SU-DHL-6 (cell line): ENCODE measurements around the gene P2RY8.

Source experiments
- EZH2phosphoT487 ChIP-seq: fragments of 200-600 bp; sonication (generic), shearing (Covaris generic); conservative IDR thresholded peaks from 2 replicates; pipeline ENCODE4 v1.6.1; 2018; ENCODE audit warnings: mild to moderate bottlenecking, antibody characterized with exemption, low read length, moderate library complexity, mixed read lengths
- TF ChIP-seq, protein P1 (sequence below): fragments of 200-600 bp; sonication (generic); IDR thresholded peaks from one replicate; pipeline ENCODE4 v1.5.1; 2017; ENCODE audit warnings: antibody characterized with exemption, mild to moderate bottlenecking, low read length, moderate library complexity; ENCODE audit not compliant: insufficient read depth, poor library complexity, severe bottlenecking

DNA sequence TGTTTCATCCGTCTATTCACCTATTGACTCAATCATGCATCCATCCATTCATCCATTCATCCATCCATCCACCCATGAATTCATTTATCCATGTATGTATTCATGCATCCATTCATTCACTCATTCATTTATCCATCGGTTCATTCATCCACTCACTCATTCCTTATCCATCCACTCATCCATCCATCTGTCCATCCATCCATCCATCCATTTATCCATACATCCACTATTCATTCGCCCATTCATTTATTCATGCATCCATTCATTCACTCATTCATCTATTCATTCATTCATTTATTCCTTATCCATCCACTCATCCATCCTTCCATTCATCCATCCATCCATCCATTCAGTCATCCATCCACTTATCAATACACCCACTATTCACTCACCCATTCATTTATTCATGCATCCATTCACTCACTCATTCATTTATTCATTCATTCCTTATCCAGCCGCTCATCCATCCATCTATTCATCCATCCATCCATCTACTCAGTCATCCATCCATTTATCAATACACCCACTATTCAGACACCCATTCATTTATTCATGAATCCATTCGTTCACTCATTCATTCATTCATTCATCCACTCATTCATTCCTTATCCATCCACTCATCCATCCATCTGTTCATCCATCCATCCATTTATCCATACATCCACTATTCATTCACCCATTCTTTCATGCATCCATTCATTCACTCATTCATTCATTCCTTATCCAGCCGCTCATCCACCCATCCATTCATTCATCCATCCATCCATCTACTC, 11.2 kb downstream of the P2RY8 start:
- TF ChIP-seq, protein P1, sequence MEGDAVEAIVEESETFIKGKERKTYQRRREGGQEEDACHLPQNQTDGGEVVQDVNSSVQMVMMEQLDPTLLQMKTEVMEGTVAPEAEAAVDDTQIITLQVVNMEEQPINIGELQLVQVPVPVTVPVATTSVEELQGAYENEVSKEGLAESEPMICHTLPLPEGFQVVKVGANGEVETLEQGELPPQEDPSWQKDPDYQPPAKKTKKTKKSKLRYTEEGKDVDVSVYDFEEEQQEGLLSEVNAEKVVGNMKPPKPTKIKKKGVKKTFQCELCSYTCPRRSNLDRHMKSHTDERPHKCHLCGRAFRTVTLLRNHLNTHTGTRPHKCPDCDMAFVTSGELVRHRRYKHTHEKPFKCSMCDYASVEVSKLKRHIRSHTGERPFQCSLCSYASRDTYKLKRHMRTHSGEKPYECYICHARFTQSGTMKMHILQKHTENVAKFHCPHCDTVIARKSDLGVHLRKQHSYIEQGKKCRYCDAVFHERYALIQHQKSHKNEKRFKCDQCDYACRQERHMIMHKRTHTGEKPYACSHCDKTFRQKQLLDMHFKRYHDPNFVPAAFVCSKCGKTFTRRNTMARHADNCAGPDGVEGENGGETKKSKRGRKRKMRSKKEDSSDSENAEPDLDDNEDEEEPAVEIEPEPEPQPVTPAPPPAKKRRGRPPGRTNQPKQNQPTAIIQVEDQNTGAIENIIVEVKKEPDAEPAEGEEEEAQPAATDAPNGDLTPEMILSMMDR = no peak
- no peak for TF ChIP-seq EZH2phosphoT487
